NCI-H460 (cell line): ENCODE data around the gene FRMD6. TPM values are rescaled to one million over a fixed set of nuclear protein-coding genes. Genes with fewer than 3 reads are reported as not detected.
"Not testable (repeated sequence)": the region's sequence is repeated elsewhere in the genome, so short reads cannot be mapped to it uniquely, and the experiment has no call there.

ENCODE experiments used
- DNase-seq: peaks from one replicate; pipeline ENCODE4 v3.0.0-alpha.2; 2016; ENCODE audit warnings: low read depth; ENCODE audit errors: extremely low read depth
- total RNA-seq: library from RNA; depleted of rRNA; stranded (reverse); fragments of >200 nt; shearing (Covaris generic); gene quantifications from 2 replicates; pipeline ENCODE4 v1.2.3, GENCODE V29; 2014

Gene FRMD6
- total RNA-seq, 1 experiment from 2014 or later: 93.8 TPM

DNA sequence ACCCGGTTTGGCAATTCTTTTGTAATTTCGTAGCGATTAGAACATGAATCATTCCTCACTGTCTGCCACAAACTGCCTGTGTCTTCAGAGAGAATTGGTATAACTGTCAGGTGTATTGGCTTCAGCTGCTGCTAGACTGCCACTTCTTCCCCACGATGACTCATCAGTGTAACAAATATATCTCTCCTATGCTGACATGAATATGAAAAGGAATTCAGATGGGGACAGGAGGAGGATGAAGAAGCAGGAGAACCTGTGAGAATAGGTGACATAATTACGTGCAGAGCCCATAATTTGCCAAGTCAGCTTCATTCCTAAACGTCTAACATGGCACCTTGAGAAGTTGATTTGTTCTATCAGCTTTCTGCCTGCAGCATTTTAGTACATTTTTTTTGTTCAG lies 64.9 kb downstream of the FRMD6 start:
- DNase-seq: no peak

DNA sequence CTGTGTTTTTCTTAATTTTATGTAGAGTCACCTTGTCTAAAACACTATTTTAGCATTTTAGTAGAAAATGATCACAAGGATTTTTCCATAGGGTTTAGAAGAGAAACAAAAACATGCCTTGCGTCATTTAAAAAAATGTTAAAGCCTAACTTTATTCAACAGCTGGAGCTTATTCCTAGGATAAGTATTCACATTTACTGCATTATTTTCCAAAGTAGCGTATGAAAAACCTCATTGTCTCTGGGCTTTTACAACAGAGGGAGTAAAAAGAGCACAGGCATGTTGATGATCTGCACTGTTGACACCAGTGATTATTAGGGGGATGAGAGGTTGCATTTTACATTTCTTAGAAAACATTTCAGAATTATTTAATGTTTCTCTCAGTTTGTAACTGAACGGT lies 66.1 kb downstream of the FRMD6 start:
- DNase-seq: no peak

DNA sequence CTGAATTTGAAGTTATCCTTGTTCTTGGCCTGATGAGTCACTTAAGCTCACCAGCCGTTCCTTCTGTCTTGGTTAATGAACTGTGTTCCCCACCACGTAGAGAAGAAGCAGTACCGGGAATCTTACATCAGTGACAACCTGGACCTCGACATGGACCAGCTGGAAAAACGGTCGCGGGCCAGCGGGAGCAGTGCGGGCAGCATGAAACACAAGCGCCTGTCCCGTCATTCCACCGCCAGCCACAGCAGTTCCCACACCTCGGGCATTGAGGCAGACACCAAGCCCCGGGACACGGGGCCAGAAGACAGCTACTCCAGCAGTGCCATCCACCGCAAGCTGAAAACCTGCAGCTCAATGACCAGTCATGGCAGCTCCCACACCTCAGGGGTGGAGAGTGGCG lies 68.2 kb downstream of the FRMD6 start:
- DNase-seq: no peak

DNA sequence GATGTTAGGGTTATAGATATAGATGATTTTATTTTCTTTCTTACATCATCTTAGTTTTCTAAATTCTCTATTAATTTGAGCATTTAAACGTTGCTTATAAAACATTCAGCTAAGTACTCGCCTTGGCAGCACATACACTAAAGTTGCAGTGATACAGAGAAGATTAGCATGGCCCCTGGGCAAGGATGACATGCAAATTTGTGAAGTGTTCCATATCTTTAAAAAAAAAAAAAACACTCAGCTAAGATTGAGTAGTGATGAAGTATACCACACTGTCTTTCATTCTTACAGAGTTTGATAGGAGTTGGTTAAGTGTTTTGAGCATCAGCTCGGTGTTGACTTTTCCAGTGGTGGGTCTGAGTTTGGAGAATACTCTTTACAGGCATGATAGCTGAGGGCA lies 72.3 kb downstream of the FRMD6 start:
- DNase-seq: no peak

DNA sequence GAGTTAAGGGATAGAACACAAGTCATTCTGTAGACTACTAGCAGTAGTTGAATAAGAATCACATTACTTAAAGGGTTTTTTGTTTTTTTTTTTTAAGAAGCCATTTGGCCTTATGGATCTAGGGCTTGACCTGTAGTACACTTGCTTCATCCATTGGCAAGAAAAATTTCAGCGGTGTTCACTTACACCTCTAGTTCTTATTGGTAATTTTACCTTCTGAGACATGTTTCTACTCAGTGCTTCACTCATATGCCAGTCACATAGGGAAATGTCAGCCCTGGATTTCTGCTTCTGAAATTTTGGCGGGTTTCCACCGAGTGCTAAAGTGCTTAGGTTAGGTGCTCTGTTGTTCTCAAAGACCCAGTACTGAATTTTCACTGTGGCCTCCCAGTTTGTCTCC lies 72.9 kb downstream of the FRMD6 start:
- no peak for DNase-seq

DNA sequence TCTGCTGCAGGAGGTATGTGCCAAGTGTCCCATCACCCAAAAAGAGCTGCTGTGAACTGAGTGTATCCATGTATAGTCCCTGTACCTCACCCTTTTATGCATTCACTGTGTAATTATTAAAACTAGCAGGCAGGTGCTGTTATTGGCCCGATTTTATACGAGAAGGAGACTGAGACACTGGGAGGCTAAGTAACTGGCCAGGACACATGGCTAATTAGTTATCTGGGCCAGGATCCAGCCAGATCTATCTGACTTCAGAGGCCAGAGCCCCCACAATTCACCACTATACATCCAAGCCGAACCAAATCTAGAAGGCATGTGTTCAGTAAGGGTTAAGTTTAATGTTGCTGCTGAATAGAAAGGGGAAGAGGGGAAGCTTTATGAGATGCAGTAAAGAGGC lies 73.4 kb downstream of the FRMD6 start:
- DNase-seq: no peak

DNA sequence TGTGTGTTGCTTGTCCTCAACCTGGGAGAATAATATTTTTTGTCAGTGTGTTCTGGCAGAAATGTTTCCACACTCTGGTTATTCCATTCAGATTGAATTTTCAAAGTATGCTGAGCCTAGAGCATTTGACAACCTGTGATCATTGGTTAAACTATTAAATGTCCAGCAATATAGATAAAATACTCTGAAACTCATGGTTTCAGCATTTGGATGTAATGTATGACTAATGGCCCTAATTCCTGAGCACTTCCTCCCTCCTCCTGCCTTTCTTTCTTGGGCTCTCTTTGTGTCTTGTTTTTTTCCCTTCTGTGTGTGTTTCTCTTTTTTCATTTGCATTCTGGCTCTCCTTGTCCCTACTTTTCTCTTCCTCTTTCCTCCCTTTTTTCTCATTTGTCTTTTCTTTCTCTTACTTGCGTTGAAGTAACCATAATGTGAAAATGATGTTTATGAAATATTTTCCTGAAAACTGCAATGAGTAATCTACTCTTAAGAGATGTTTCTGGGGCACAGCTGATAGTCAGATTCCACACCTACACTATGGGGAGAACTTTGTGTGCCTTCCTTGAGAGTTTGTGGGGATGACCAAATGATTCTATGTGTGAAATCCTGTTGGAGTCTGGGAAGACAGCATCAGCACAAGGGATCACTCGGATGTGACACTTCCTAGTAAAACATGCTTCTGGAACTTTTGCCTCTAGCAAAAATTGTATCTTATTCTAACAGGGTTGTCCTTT lies 74.6 kb downstream of the FRMD6 start:
- DNase-seq: no peak

DNA sequence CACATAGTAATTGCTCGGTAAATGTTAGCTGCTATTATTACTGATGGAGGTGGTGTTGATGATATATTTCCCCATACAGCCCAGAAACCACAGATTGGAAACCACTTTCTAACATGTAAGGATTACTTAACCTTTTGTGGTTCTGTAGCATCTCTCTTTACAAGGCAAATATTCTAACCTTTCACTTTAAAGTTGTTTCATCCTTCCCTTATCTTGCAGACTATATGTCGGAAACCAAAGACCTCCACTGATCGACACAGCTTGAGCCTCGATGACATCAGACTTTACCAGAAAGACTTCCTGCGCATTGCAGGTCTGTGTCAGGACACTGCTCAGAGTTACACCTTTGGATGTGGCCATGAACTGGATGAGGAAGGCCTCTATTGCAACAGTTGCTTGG lies 75.8 kb downstream of the FRMD6 start:
- DNase-seq: no peak

DNA sequence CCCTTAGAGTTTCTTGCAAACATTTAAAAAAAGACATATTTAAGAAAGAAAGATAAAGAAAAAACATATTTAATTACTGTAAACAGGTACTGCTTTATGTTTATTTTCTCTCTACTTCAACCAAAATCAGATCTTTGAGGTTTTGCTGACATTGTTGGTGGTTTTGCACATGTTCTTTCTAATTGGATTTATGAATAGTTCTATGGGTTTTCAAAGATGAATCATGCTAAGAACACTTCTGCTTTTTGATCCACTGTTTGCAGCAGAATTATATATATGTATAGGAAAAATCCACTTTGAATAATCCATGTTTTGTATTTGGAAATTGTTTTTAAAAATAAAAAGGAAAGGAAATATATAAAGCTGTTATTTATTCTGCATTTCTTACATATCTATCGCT lies 78.4 kb downstream of the FRMD6 start:
- no peak for DNase-seq

DNA sequence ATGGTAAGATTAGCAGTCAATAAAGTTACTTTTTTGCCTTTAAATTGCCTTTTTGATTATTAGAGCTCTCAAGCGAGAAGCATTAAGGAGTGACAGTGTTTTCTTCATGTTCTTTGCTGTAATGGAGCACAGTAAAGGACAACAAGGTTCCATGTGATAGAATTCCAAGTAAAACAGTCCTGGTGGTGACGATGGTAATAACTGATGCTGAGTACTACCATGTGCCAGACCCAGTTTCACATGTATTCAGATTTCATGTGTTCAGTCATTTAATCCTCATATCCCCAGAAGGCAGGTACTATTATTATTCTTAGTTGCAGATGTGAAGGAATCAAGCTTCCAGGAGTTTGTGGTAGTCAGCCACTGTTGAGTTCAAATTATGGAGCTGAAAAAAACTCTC lies 79.0 kb downstream of the FRMD6 start:
- DNase-seq: no peak

DNA sequence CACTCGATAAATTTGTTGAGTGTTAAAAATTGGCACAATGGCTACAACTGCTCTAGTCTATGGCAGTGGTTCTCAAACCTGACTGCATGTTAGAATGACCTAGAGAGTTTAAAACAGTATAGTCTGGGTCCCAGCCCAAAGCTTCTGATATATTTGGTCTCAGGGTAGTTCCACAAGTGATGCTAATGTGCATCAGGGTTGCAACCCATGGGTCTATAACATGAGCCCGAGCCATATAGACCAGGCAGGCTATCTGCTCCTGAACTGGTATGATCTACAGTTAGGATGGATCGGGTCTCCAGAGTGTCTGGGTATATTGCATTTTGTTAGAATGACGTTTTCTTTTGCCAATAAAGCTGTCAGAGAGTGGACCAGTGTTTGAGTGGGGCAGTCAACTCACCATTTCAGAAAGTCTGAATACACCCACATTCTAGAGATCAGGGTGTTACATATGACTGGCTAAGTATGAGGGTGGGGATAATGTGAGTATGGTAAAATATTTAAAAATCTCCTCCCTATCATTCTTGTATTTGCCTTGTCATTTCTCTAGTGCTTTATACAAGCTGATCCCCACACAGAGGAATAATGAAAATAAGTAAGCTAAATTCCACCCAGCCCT lies 80.9 kb downstream of the FRMD6 start:
- no peak for DNase-seq

DNA sequence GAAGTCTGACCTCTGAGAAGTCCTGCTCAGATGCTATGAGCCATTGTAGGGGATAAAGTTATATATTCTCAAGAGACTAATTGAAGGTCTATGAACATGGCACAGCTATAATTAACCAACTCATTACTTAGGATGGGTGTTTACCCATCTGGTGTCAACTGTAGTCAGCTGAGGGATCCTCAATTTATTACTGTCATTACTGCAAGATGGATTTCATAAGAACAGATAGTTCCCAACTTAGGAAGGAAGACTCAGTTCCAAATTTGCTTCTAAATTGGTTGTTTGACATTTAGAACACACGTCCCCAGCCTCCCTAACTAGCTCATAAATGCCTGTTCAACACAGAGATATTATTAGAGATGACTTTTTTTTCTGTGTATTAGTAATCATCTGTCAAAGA lies 81.4 kb downstream of the FRMD6 start:
- no peak for DNase-seq

DNA sequence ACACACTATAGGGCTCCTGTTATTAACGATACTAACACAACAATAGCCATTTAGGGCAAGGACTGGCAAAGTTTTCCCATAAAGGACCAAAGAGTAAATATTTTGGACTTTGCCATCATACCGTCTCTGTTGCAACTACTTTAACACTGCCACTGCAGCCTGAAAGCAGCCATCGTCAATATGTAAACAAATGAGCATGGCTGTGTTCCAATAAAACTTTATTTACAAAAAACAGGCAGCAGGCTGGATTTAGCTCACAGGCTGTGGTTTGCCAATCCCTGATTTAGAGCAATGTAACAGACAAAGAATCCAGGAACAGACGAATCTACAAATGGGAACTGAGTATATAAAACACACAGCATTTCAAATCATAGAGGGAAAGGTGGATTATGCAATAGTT lies 84.1 kb downstream of the FRMD6 start:
- DNase-seq: no peak

DNA sequence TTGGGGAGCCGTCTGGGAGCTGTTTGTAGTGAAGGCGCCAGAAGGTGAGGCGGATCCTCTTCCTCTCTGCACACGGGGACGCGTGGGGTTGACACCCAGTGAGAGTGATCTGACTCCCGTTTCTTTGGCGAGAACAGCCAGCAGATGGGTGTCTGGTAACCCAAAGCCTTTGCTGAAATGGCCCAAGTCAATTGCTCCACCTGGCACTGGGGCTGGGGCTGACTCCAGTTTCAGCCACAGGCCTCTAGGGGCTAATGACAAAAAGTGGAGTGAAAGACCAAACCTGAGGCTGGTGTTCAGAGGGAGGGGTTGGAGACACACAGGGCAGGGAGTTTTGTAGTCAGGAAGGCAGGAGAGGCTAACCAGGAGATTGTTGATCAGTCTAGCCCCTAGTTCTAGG lies 87.0 kb downstream of the FRMD6 start:
- DNase-seq: no peak

DNA sequence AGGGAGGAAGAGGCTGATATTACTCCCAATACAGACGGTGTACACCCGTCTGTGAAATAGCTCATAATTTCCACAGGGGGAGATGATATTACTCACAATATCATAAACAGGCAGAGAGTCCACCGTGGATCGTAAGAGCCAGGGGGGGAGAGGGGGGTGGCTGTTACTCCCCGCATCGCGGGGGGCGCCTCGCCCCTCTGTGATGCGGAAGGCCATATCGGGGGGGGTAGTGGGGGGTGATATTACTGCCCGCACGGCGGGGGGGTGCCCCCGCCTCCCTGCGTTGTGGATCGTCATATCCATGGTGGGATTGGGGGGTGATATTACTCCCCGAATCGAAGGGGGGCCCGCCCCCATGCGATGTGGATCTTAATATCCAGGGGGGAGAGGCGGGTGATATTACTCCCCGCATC lies 91.9 kb downstream of the FRMD6 start:
- DNase-seq: no peak

DNA sequence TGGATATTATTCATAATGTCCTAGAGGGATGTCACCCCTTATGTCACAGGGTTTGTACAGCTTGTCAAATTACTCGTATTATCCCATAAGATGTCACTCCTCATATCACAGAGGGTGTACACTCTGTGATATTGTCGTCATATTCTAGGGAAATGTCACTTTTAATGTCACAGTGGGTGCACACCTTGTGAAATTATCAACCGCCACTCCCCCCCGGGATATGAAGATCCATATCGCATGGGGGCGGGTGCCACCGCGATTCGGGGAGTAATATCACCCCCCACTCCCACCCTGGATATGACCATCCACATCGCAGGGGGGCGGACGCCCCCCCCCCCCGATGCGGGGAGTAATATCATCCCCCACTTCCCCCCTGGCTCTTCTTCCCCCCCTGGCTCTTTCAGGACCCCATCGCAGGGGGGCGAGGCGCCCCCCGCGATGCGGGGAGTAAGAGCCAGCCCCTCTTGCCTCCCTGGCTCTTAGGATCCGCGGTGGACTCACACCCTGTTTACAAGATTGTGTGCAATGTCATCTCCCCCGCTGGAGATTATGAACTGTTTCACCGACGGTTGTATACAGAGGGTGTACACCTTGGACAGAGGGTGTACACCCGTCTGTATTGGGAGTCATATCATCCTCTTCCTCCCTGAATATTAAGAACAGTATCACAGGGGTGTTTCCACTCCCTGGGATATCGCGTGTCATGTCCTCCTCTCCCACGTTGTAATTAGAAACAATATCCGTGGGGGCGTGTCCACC lies 92.8 kb downstream of the FRMD6 start:
- DNase-seq: no peak

DNA sequence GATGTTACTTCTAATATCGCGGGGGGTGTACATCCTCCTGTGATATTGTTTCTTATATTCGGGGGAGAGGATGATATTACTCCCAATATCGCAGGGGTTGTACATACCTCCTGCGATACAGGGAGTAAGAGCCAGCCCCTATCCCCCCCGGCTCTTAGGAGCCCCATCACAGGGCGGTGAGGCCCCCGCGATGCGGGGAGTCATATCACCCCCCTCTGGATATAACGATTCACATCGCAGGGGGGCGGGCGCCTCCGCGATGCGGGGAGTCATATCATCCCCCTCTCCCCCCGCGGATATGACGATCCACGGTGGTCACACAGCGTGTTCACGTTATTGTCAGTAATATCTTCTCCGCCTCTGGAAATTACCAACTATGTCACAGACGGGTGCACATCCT lies 95.1 kb downstream of the FRMD6 start:
- DNase-seq: not testable (repeated sequence)

DNA sequence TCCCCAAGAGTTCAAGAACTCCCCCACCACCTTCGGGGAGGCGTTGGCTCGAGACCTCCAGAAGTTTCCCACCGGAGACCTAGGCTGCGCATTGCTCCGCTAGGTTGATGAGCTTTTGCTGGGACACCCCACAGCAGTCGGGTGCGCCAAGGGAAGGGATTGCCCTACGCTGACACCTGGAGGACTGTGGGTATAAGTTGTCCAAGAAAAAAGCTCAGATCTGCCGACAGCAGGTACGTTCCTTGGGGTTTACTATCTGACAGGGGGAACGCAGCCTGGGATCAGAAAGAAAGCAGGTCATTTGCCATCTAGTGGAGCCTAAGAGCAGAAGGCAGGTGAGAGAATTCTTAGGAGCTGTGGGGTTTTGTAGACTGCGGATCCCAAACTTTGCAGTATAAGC lies 98.8 kb downstream of the FRMD6 start:
- no peak for DNase-seq

DNA sequence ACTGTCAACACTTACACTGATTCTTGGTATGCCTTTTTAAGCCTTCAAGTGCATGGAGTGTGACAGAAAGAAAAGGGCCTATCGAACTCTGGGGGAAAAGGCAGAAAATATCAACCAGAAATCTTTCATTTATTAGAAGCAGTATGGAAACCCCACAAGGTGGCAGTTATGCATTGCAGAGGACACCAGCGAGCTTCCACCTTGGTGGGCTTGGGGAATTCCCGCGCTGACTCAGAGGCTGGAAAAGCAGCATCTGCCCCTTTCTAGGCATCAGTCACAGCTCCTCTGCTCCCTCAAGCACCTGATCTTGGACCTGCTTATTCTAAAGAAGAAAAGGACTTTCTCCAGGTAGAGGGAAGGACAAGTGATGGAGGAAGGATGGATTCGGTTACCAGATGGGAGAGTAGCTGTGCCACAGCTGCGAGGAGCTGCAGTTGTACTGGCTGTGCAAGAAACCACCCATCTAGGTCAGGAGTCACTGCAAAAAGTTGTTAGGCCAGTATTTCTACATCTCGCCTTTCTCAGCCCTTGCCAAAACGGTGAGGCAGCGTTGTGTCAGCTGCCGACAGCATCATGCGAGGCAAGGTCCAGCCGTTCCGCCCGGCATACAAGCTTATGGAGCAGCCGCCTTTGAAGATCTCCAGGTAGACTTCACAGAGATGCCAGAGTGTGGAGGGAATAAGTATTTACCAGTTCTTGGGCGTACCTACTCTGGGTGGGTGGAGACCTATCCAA lies 100.1 kb downstream of the FRMD6 start:
- not testable (repeated sequence) for DNase-seq

DNA sequence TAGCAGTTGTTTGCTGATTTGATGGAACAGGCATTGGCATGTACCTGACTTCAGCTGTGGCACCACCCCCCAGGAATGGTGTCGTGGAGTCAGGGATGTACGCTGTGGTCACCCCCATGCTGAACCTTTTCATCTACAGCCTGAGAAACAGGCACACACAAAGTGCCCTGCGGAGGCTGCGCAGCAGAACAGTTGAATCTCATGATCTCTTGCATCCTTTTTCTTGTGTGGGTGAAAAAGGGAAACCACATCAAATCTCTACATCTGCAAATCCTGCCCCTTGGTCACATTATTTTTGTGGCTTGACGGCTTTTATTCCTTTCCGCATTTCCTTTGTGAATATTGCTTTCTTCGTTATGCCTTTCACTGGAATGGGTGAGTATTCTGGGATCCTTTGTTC lies 106.0 kb downstream of the FRMD6 start:
- not testable (repeated sequence) for DNase-seq

DNA sequence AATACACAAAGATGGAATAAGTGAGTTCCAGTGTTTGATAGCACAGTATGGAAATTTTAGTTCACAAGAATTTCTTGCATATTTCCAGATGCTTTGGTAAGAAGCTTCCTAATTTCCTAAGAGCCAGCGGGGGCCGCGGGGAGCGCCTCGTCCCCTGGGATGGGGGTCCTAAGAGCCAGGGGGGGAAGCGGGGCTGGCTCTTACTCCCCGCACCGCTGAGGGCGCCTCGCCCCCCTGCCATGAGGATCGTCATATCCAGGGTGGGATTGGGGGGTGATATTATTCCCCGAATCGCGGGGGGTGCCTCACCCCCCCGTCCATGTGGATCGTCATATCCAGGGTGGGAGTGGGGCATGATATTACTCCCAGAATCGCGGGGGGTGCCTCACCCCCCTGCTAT lies 108.2 kb downstream of the FRMD6 start:
- DNase-seq: no peak
